22Rv1 (cell line): ENCODE data around the gene DNAJC5.
"Not testable (repeated sequence)": the region's sequence is repeated elsewhere in the genome, so short reads cannot be mapped to it uniquely, and the experiment has no call there.

Experiments used
- H3K27ac ChIP-seq: fragments of 450-650 bp; 2 replicates; pipeline ENCODE4 v1.5.1; 2017
- CTCF ChIP-seq: fragments of 450-650 bp; IDR thresholded peaks from 2 replicates; pipeline ENCODE4 v1.5.1; 2017; ENCODE audit warnings: mild to moderate bottlenecking
- ZFX ChIP-seq: fragments of 450-650 bp; IDR thresholded peaks from 2 replicates; pipeline ENCODE4 v1.6.1; 2017; ENCODE audit warnings: antibody characterized with exemption, borderline replicate concordance

The DNAJC5 gene

GRCh38 chr20:63968136-63968927 lies 73.4 kb downstream of the DNAJC5 start:
- H3K27ac ChIP-seq, result peak overlapping the region; percentile 77
- TF ChIP-seq ZFX (no peak), CTCF (no peak)

GRCh38 chr20:63968928-63969760 lies 74.2 kb downstream of the DNAJC5 start:
- peak overlapping the region; percentile 77 for H3K27ac ChIP-seq
- TF ChIP-seq ZFX (no peak), CTCF (no peak)

- TF ChIP-seq ZFX (no peak), CTCF (no peak)
- peak within 1 kb of the TSS; percentile 77 for H3K27ac ChIP-seq
These were observed 75.2 kb downstream of the DNAJC5 start, which contains the start of gene ZNF512B for GRCh38 chr20:63969838-63970713. Gene ZNF512B (minus strand): TSS chr20:63969930. CDS start chr20:63967950, 1,980 bp downstream.

- H3K27ac ChIP-seq, result peak overlapping the region; percentile 31; the same call in 1 of the 2 replicates
- TF ChIP-seq CTCF, result no peak
- TF ChIP-seq ZFX, result no peak
These were observed 75.9 kb downstream of the DNAJC5 start for GRCh38 chr20:63970714-63971431.

GRCh38 chr20:63971960-63972311 lies 77.0 kb downstream of the DNAJC5 start:
- not testable (repeated sequence) for H3K27ac ChIP-seq

- no peak overlapping the region for H3K27ac ChIP-seq
- no peak for TF ChIP-seq ZFX
These were observed 77.6 kb downstream of the DNAJC5 start for GRCh38 chr20:63972312-63973159.

- no peak overlapping the region for H3K27ac ChIP-seq
- no peak for TF ChIP-seq CTCF
- TF ChIP-seq ZFX, result no peak
These were observed 78.2 kb downstream of the DNAJC5 start for GRCh38 chr20:63973160-63973479.
